Caki2 (cell line): ENCODE measurements around the gene C2CD4A. TPM values are rescaled to one million over a fixed set of nuclear protein-coding genes. Genes with fewer than 3 reads are reported as not detected.

Experiments used
- DNase-seq: peaks from one replicate; pipeline ENCODE4 v3.0.0-alpha.2; 2015; ENCODE audit warnings: low read depth
- in situ Hi-C: cut with HindIII; loops from 2 replicates; pipeline ENCODE4 v1.10.0; 2016; ENCODE audit warnings: low sequenced_read_pairs, low pct_unique_long_range_greater_than_20kb, mixed read lengths
- total RNA-seq: library from RNA; depleted of rRNA; stranded (reverse); fragments of >200 nt; shearing (Covaris generic); gene quantifications from 2 replicates; pipeline ENCODE4 v1.2.3, GENCODE V29; 2014; ENCODE audit warnings: low replicate concordance

The C2CD4A gene
- total RNA-seq, 1 experiment from 2014 or later: 5.7 TPM

- in situ Hi-C loops: no loop called here
- DNase-seq: no peak
These were observed 8.3 kb upstream of the C2CD4A start for GRCh38 chr15:62058327-62059028.

GRCh38 chr15:62059108-62059815 is 7.5 kb upstream of the C2CD4A start:
- DNase-seq: no peak
- in situ Hi-C loops: no loop called here

- peak; percentile 51 for DNase-seq
- in situ Hi-C loops: no loop called here
These were observed 7.0 kb upstream of the C2CD4A start for GRCh38 chr15:62059816-62060112.

- in situ Hi-C loops: no loop called here
- peak; percentile 97 for DNase-seq
These were observed 6.5 kb upstream of the C2CD4A start, which contains the start of gene VPS13C for GRCh38 chr15:62060113-62060895. Gene VPS13C (minus strand): TSS chr15:62060447. CDS start chr15:62060374, 73 bp downstream.

GRCh38 chr15:62060896-62061280 is 5.9 kb upstream of the C2CD4A start:
- in situ Hi-C loops: no loop called here

GRCh38 chr15:62063825-62064635 is 2.7 kb upstream of the C2CD4A start:
- peak; percentile 62 for DNase-seq
- in situ Hi-C loops: no loop called here

More at GRCh38 chr15:62060896-62061280, 5.9 kb upstream of the C2CD4A start:
- no peak for DNase-seq

GRCh38 chr15:62067448-62068044 is 769 bp downstream of the C2CD4A start:
- DNase-seq: peak; percentile 45
- in situ Hi-C loops: no loop called here

GRCh38 chr15:62068071-62068809 is 1.5 kb downstream of the C2CD4A start:
- peak; percentile 65 for DNase-seq
- in situ Hi-C loops: no loop called here

GRCh38 chr15:62068810-62069167 is 2.0 kb downstream of the C2CD4A start:
- no peak for DNase-seq
- in situ Hi-C loops: no loop called here

- no peak for DNase-seq
- in situ Hi-C loops: no loop called here
These were observed 2.8 kb downstream of the C2CD4A start for GRCh38 chr15:62069551-62069950.

GRCh38 chr15:62071711-62072308 is 5.0 kb downstream of the C2CD4A start:
- in situ Hi-C loops: no loop called here
- no peak for DNase-seq

- no peak for DNase-seq
- in situ Hi-C loops: no loop called here
These were observed 9.0 kb downstream of the C2CD4A start for GRCh38 chr15:62075595-62076277.

- DNase-seq: no peak
- in situ Hi-C loops: no loop called here
These were observed 12.8 kb downstream of the C2CD4A start for GRCh38 chr15:62079594-62079993.

GRCh38 chr15:62083194-62084154 is 16.7 kb downstream of the C2CD4A start:
- in situ Hi-C loops: no loop called here
- no peak for DNase-seq

GRCh38 chr15:62085740-62086139 is 19.0 kb downstream of the C2CD4A start:
- in situ Hi-C loops: no loop called here
- no peak for DNase-seq
